Measurements from ENCODE around the gene IL1RN.

The IL1RN gene

DNA sequence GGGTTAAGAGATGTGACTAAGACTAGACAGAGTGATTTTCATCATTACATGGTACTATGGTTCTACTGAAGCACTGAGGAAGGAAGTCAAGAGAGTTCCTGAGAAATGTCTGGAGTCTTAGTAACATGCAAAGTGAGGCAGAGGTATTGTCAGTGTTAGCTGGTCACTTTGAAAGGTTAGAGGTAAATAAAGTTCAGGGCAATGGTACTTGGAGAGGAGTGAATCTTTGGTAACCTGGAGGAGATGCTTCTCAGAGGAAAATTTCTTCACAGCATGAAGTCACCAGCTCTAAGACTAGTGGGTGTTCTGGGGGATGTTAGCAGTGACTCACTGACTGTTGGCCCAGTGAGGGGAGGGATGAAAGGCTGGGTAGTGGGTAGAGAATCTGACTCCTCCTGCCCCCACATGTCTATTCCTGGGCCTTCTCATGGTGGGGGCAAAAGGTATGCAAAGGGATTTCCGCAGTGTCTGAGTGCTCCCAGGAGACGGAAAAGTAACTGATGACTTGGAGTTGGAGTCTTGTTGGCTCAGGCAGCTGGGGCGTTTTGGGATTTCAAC is 23.3 kb upstream of the IL1RN start:
- no peak for DNase-seq

DNA sequence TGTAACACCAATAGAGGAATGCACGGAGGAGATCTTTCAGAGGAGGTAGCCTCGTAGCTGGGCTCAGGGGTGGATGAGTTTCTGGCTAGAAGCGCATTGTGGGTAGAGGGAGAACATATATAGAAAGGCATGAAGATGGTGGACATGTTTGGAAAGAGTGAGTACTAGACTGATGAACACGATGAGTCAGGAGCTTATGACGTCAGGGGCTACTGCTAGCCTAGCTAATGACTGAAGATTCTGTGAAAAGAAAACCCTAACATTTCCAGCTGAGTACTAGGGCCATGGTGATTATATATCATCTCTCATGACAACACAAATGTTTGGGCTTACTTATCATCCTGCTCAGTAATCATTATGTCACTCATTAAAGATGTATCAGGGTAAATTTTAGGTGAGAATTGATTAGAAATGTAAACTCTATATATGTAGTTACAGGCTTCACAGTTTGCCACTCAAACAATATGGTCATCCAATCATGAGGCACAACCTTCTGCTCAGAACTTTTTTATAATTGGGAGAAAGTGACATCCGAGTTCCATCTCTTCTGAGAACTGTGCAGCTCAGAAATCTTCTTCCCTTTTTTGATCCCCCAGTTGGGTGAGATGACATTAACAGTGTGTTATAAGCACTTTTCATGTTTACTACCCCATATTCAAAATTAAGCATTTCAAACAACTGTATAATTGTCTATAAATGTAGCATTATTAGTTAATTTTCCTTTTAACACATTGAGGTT is 22.2 kb upstream of the IL1RN start:
- DNase-seq: no peak

- no peak for DNase-seq
Observed at GRCh38 chr2:113111121-113111520, 16.3 kb upstream of the IL1RN start.

GRCh38 chr2:113111823-113112287 is 15.5 kb upstream of the IL1RN start:
- no peak for DNase-seq

- DNase-seq: no peak
Observed at GRCh38 chr2:113112441-113112840, 15.0 kb upstream of the IL1RN start.

- no peak for DNase-seq
Observed at GRCh38 chr2:113112871-113113270, 14.5 kb upstream of the IL1RN start.

- no peak for DNase-seq
Observed at GRCh38 chr2:113113807-113114206, 13.6 kb upstream of the IL1RN start.

DNA sequence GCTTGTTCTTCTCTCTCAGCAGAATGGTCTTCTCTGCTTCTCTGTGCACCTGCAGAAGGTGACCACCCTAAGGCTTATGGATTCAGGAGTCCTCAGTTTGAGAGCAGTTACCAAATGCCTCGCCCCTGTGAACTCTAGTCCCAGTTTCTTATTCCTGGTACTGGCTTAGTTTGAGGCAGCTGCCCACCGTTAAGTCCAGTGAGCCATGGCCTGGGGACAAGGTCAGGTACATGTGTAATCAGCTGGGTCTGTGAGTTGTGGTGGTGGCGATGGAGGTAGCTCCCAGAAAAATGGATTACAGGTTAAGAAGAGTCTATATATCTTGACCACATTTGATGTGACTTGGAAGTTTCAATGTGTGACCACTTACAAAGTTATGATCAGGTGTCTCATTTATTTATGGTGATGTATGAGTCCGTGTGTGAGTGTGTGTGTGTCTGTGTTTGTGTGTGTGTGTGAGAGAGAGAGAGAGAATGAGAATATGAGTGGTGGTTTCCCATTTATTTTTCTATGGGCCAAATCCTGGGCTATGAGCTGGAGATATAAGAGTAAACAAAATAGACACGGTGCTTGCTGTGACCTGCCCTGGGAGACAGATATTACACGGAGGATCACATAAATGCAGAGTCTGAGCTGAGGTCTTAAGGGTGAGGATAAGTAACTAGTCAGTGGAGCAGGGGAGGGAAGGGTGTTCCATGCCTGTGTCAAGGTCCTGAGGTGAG is 13.0 kb upstream of the IL1RN start:
- DNase-seq: no peak

- DNase-seq: no peak
Observed at GRCh38 chr2:113114996-113115395, 12.4 kb upstream of the IL1RN start.

GRCh38 chr2:113116100-113116958 is 11.1 kb upstream of the IL1RN start:
- no peak for DNase-seq

DNA sequence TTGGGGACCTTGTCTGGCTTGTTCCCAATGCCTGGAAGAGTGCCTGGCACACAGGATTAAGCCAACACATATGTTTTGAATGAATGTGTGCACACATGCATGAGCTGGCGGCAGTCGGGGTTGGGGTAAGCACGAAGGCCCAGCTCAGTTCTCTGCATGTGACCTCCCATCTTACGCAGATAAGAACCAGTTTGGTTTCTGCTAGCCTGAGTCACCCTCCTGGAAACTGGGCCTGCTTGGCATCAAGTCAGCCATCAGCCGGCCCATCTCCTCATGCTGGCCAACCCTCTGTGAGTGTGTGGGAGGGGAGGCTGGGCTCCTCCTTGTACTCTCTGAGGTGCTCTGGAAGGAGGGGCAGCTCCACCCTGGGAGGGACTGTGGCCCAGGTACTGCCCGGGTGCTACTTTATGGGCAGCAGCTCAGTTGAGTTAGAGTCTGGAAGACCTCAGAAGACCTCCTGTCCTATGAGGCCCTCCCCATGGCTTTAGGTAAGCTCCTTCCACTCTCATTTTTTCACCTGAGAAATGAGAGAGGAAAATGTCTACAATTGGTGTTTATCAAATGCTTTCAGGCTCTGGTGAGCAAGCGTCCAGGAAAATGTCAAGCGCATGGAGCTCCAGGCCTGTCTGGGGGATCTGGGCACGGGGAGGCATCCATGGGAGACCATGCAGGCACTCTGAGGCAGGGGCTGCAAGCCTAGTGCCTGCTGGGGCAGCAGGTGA is 9.7 kb upstream of the IL1RN start:
- DNase-seq: no peak

GRCh38 chr2:113118263-113118657 is 9.1 kb upstream of the IL1RN start:
- DNase-seq: no peak

- no peak for DNase-seq
Observed at GRCh38 chr2:113119111-113119510, 8.3 kb upstream of the IL1RN start.

GRCh38 chr2:113120861-113121260 is 6.5 kb upstream of the IL1RN start:
- DNase-seq: no peak

DNA sequence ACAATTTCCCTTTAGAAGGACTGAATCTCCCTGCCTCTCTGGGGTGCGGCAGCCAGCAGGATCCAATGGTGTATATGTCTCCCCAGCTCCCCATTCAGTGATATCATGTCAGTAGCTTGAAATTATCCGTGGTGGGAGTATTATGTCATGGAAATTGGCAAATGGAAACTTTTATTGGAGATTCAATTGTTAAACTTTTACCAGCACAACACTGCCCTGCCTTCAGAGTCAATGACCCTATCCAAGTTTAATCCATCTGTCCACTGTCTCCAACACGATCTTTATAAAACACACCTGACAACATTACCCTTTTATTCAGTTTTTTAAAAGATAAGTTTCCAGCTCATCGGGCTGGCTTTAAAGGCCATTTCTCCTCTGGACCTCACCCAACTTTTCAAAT is 5.0 kb upstream of the IL1RN start:
- no peak for DNase-seq

- no peak for DNase-seq
Observed at GRCh38 chr2:113123726-113124125, 3.7 kb upstream of the IL1RN start.

GRCh38 chr2:113124181-113124961 is 3.0 kb upstream of the IL1RN start:
- DNase-seq: no peak

DNA sequence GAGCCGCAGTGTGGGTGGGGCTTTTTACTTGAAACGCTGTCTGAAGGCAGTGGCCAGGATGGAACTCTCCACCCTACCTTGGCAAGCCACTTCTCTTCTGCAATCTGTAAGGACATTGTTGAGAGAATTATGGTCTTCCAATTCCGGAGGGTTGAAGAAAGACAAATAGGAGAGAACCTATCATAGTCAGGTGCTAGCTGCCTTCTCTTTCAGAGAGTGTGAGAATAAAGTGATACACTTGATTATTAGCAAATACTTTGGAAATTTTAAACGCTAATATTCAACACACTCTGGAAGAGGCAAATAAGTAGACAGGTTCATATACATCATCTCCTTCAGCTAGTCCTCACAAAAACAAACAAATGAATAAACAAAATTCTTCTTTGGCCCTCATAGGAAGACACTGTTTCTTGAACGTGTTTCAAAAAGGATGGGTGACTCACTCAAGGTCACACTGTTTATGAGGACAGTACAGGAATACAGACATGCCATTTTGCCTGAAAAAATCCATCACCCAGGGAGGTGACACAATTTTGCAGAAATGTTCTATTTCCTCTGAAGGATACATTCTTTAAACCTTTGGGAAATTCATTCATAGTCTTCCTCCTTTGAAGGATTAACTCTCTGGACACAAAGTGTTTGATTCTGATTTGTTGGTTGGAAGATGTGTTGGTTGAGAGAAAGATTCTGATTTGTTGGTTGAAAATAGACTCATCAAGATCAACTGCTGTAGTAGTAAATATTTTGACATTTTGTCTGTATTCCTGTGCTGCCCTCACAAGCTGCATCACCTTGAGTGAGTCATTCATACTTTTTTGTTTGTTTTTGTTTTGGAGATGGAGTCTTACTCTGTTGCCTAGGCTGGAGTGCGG is 2.2 kb upstream of the IL1RN start:
- no peak for DNase-seq

- DNase-seq: no peak
Observed at GRCh38 chr2:113127646-113128570, 510 bp downstream of the IL1RN start.
